ENCODE measurements around the gene EEA1.

GRCh38 chr12:92861381-92861780 lies 67.7 kb downstream of the EEA1 start:
- TF ChIP-seq POLR2A (IDR thresholded peaks at IDR 0.05; ENCODE audit: low read depth, low read length), result no peak
- TF ChIP-seq POLR2AphosphoS5 (IDR thresholded peaks at IDR 0.05; ENCODE audit: low read depth, low read length), result no peak
- TF ChIP-seq TAF1 (IDR thresholded peaks at IDR 0.05; ENCODE audit: low read depth, low read length), result no peak
- no peak for TF ChIP-seq PAX5 (IDR thresholded peaks at IDR 0.05; ENCODE audit: insufficient read depth, low read length, severe bottlenecking)
